Omental fat pad (tissue), 4 donors: Measurements from ENCODE around the gene CRNN. TPM values are rescaled to one million over a fixed set of nuclear protein-coding genes. Genes with fewer than 3 reads are reported as not detected.

Experiments
- ATAC-seq: fragments of 150-250 bp; one replicate; pipeline ENCODE4 v1.9.1; 2016; ENCODE audit warnings: mild to moderate bottlenecking, moderate library complexity; ENCODE audit not compliant: low FRiP score
- DNase-seq: peaks from one replicate; pipeline ENCODE4 v3.0.0-alpha.2; 2019; ENCODE audit warnings: low spot score
- total RNA-seq, 4 donors: library from RNA; depleted of rRNA; stranded (reverse); fragments of >200 nt; gene quantifications; one replicate each; pipeline ENCODE4 v1.1.0, GENCODE V29; 2016
- TF ChIP-seq, protein P1 (sequence below), 3 donors: fragments of 450-650 bp; IDR thresholded peaks; one replicate each; pipeline ENCODE4 v1.5.1; 2016 to 2017; ENCODE audit warnings: antibody characterized with exemption in 3 of 3, mild to moderate bottlenecking in 3 of 3, moderate library complexity in 2 of 3

The CRNN gene
- total RNA-seq = not detected

GRCh38 chr1:152413909-152414308, at the start of gene CRNN:
Gene CRNN (minus strand): TSS chr1:152414263. CDS start chr1:152412233, 2,030 bp downstream.
- DNase-seq (no peak), ATAC-seq (no peak)
- TF ChIP-seq, protein P1, sequence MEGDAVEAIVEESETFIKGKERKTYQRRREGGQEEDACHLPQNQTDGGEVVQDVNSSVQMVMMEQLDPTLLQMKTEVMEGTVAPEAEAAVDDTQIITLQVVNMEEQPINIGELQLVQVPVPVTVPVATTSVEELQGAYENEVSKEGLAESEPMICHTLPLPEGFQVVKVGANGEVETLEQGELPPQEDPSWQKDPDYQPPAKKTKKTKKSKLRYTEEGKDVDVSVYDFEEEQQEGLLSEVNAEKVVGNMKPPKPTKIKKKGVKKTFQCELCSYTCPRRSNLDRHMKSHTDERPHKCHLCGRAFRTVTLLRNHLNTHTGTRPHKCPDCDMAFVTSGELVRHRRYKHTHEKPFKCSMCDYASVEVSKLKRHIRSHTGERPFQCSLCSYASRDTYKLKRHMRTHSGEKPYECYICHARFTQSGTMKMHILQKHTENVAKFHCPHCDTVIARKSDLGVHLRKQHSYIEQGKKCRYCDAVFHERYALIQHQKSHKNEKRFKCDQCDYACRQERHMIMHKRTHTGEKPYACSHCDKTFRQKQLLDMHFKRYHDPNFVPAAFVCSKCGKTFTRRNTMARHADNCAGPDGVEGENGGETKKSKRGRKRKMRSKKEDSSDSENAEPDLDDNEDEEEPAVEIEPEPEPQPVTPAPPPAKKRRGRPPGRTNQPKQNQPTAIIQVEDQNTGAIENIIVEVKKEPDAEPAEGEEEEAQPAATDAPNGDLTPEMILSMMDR (IDR thresholded peaks at IDR 0.05) = no peak

DNA sequence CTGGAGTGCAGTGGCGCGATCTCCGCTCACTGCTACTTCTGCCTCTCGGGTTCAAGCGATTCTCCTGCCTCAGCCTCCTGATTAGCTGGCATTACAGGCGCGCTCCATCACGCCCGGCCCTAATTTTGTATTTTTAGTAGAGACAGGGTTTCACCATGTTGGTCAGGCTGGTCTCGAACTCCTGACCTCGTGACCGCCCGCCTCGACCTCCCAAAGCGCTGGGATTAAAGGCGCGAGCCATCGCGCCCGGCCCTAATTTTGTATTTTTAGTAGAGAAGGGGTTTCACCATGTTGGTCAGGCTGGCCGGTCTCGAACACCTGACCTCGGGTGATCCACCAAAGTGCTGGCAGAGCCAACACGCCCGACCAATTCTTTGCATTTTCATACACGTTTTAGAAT, 48.6 kb upstream of the CRNN start:
- TF ChIP-seq, protein P1 (IDR thresholded peaks at IDR 0.05) = no peak
- no peak for ATAC-seq
- DNase-seq = no peak

- no peak for DNase-seq
Observed at GRCh38 chr1:152461544-152461943, 47.5 kb upstream of the CRNN start.

DNA sequence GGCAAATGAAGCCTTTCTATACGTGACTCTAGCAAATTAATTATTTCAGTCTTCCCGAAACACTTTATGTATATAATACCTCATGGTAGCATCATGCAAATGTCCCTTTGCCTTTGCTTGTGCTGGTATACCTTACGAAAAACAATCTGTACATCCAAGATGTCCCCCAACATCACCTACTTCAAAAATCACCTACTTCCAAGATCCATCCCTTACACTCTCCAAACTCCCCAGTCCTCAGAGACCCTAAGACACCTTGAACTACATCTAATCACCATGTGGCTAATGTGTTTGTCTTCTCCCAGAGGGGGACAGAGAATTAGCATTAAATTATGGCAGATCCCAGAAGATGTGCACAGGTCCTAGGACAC, 46.5 kb upstream of the CRNN start:
- TF ChIP-seq, protein P1 (IDR thresholded peaks at IDR 0.05) = no peak

More at GRCh38 chr1:152461544-152461943, 47.5 kb upstream of the CRNN start:
- TF ChIP-seq, protein P1 (IDR thresholded peaks at IDR 0.05) = no peak
- ATAC-seq = no peak

GRCh38 chr1:152459596-152460528, 45.8 kb upstream of the CRNN start:
- TF ChIP-seq, protein P1 (IDR thresholded peaks at IDR 0.05) = peak in 1 of 3 donors; percentile 26
- peak; percentile 45 for DNase-seq
- peak; percentile 59 for ATAC-seq

More for the DNA sequence above, 46.5 kb upstream of the CRNN start:
- DNase-seq = no peak
- no peak for ATAC-seq

- TF ChIP-seq, protein P1 (IDR thresholded peaks at IDR 0.05) = peak in 2 of 3 donors; percentile 13 to 14
- peak; percentile 76 for ATAC-seq
- peak; percentile 78 for DNase-seq
Observed at GRCh38 chr1:152458384-152459185, 44.5 kb upstream of the CRNN start.
